HG02970 (cell line): ENCODE data around the gene ZSWIM3.
"Not testable (repeated sequence)": the region's sequence is repeated elsewhere in the genome, so short reads cannot be mapped to it uniquely, and the experiment has no call there.

ENCODE experiments used
- ATAC-seq: cut with Tn5 transposase; IDR thresholded peaks from one replicate; pipeline ENCODE4 v1.9.1; 2021; ENCODE audit warnings: mild to moderate bottlenecking, moderate library complexity, moderate number of reproducible peaks; ENCODE audit not compliant: unreplicated experiment, low FRiP score

Gene ZSWIM3

DNA sequence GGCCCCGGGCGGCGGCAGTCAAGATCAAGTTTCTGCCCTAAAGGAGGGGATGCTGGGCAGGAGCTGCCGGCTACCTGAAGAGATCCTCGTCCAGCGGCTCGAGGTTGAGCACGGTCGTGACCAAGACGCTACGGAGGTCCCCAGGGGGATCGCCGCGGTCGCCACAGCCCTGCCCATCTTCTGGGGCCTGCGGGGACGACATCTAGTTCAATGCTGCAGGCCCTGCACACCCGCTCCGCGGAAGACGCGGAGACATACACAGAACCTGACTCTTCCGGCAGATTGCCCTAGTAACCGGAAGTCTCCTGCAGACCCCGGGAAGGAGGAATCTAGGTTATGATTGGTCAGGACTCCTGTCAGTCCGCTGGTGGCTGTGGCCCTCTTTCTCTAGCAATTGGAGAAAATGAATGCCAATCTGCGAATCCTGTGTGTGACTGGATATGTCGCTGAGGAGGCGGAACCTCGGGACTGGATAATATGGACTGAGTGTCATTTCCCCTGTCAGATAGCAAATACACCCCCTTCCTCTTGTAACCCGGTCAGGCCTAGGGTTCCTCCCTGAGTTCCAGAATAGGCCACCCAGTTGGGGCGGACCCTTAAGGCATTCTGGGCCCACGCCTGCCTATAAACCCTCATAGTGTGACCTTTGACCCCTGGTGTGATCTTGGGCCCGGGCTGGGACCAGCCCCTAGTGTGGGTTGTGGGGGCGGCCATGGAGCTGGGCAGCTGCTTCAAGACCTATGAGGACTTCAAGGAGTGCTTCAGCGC, at the start of gene ZSWIM3, which contains the start of gene ACOT8:
TSS of gene ZSWIM3 (plus strand) at position 501 of the 768 bp plus-strand sequence. CDS start at position 713, 212 bp downstream.
TSS of gene ACOT8 (minus strand) at position 279 of the 768 bp plus-strand sequence. CDS start at position 202, 77 bp downstream.
- ATAC-seq, result peak; percentile 96

DNA sequence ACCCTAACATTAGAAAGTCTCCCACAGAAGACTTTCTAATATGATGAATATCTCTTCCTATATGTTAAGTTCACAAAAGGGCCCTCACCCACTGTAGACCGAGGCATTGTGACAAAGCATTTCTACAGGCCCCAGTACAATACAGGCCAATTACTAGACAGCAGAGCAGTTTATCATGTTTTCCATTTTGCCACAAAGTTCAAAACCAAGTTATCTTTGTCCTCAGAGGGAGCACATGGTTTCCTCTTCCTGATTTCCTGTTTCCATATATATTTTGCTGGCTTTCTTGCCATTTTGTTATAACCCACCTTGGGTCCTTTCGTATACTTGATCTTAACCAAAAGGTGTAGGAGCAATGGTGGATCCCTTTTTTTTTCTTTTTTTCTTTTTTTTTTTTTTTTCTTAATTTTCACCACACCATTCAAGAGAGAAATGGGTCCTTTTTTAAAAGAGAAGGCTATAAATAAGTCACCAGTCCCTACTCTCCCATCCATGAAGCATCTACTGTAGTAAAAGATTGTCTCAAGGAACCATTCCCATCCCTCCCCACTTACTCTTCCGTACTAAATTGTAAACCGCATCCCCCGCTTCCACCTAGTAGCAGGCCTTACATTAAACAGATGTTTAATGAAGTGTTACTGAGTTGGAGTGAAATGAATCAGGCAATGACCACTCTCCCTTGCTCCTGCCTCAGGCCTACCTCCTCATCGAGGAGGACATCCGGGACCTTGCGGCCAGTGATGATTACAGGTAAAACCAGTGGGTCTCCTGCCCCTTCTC, 47.0 kb upstream of the ZSWIM3 start:
- no peak for ATAC-seq

DNA sequence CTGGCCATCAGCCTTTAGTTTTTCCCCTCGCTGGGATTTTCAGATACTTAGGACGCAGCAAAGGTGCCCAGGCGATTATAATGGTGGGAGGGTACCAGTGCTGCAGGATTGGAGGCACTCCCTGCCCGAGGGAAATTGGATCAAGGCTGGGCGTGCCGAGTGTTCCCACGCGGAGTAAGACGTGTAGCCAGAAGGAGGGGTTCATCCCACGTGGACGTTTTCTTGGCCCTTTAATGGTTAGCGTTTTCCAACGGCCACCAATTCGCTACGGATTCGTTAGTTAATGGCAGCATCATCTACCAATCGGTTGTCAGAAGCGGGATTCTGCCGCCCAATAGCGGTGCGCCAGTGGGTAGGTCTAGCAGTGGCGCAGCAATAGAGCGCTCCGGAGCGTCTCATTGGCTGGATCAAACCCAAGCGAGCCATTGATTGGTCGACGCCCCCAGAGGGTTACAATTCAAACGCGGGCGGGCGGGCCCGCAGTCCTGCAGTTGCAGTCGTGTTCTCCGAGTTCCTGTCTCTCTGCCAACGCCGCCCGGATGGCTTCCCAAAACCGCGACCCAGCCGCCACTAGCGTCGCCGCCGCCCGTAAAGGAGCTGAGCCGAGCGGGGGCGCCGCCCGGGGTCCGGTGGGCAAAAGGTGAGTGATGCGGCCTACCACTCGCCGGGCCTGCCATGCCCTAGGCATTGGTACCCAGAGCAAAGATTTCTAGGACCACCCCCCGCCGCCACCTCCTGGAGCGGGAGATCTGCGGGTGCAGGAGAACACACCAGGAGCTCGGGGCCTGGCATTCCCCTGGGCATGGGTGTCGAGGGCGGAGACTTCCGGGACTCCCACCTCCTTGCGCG, 45.0 kb upstream of the ZSWIM3 start, which contains the start of gene UBE2C:
TSS of gene UBE2C (plus strand) at position 488 of the 849 bp plus-strand sequence. CDS start at position 540, 52 bp downstream.
- peak; percentile 91 for ATAC-seq

DNA sequence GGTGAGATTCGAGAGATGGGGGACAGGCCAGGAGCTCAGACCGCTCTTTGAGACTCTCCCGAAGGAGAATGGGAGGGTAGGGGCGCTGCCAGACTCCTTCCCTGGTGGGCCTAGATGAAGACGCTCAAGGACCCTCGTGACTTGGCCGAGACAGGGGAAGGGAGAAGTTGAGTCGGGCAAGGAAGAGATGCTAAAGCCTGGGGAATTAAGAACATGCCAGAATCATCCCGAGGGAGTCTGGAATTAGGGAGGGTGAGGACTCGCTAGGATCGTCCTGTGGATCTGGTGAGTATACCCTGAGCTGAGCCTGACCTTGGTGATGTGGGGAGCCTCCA, 44.4 kb upstream of the ZSWIM3 start:
- no peak for ATAC-seq

DNA sequence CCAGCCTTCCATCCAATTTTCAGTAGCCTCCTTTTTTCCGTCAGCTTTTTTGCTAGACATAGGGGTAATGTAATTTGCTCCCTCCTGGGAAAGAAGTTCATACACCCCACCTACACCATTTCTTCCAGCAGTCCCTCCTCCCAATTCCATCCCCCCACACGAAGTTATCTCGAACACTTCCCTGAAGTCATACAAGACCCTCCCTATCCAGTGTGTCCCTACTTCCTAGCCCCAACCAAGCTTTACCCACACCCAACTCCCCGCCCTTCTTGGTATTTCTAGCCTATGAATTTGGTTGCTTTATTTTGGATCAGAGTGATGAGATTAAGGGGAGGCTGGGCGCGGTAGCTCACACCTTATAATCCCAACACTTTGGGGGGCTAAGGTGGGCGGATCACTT, 43.9 kb upstream of the ZSWIM3 start:
- no peak for ATAC-seq

DNA sequence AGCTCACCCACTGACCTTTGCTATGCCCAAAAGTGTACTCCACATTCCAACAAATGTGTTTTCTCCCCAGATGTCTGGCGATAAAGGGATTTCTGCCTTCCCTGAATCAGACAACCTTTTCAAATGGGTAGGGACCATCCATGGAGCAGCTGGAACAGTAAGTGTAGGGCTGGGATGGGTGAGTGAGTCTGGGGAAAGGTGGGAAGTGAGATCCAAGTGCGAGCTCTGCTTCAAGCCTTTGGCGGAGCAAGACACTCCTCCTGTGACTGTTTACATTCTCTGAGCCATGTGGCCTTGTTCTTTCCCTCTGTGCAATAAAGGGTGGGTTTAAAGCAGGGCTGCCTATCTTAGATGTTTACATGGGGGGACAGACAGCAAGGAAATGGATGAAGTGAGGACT, 43.1 kb upstream of the ZSWIM3 start:
- no peak for ATAC-seq

DNA sequence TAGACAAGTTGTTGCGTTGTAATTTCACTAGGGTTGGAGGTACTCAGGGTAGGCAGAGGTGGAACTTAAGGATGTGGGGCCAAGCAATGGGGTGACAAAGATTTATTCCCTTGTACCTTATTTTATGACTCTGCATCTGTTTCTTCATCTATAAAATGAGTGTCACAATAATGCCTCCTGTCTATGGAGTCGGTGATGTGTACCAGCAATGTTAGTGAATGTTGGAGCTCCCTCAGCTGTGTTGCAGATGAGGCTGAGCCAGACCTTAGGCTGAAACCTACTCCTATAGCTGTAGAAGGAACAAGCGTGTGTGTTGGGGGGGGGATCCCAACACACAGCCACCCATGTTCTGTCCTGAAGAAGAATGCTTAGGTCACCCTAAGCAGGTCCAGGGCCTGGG, 40.5 kb upstream of the ZSWIM3 start:
- ATAC-seq, result no peak

DNA sequence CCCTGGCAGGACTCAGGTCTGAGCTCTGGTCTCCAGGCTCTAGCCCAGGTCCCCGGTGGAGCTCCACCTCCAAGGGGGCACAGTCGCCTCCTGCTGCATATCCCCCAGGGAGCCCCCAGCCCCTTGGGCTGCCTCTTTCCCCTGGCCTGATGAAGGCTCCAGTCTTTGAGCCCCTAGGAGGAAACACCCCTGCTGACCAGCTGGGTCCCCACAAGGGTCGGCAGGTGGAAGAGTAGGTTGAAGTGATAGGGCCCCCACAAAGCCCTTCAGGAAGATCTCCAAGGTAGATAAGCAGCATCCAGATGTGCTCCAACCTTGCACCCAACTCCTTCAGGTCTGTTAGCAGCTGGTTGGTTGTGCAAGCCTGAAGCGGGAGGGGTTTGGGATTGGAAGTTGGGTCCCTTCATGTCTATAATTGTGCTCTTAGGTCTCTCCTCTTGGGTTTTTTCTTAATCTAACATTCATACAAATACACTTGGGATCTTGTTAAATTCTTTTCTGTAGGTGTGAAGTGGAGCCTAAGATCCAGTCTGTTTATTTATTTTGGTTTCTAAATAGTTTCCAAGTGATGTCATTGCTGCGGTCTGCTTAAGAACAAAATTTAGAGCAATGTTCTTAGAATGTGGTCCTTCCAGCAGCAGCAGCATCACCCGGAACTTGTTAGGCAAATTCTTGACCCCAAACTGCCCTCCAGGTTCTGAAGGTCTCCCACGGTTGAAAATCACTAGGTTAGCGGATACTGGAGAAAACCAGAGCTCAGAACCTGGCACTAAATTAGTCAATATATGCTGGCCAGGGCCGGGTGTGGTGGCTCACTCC, 39.8 kb upstream of the ZSWIM3 start:
- ATAC-seq, result no peak

DNA sequence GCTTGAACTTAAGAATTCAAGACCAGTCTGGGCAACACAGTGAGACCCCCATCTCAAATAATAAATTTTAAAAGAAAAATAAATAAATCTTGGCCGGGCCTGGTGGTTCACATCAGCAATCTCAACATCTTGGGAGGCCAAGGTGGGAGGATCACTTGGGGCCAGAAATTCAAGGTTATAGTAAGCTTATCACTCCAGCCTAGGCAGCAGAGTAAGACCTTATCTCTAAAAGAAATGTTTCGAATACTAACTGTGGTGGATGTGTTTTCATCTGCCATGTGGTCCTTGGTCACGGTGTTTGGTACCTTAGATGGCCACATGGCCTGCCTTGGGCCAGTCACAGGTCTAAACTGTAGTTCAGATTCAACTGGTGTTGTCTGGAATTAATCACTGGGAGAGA, 39.2 kb upstream of the ZSWIM3 start:
- ATAC-seq, result no peak

DNA sequence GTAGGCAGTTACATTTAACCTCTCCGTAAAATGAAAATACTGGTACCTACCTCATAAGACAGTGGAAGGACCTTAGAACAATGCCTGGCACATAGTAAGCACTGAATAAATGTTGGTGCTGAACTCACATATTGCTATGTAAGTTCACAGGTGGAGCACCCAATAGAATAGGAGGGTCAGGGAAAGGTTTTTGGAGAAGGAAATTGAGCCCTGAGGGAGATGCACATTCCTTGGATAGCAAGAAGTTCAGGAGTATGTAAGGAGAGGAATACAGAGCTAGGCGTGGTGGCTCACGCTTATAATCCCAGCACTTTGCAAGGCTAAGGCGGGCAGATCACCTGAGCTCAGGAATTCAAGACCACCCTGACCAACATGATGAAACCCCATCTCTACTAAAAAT, 37.9 kb upstream of the ZSWIM3 start:
- no peak for ATAC-seq

DNA sequence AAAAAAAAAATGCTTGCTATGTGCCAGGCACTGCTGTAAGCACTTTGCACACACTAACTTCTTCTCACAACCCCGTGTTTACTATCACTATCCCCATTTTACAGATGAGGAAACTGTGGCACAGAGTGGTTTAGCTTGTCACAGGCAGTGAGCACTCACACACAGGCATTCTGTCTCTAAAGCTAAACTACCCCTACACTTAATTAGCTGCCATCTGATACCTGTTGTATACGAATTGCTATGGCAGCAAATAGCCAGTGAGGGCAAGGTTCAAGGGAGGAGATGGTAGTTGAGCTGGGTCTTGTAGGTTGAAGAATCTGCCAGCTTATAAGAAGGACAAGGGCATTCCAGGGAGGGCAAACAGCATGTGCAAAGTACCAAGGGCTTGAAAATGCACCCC, 35.5 kb upstream of the ZSWIM3 start:
- no peak for ATAC-seq

DNA sequence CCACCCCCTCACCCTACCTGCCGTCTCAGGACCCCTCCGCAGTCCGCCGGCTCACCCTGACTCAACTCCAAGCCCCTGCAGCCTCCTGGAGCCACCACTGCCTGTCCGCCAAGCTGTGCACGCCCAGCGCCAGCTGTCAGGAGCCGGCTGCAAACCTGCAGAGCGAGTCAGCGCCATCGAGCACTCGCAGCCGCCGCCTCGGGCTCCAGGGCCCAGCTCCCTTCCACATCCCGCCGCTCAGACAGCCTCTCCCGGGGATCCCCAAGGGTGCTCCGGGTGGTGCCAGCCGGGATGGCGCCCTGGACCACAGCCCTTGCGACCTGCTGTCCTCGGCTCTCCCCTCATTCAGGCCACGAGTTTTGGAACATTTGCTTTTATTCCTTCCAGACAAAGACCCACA, 34.6 kb upstream of the ZSWIM3 start:
- ATAC-seq, result no peak

DNA sequence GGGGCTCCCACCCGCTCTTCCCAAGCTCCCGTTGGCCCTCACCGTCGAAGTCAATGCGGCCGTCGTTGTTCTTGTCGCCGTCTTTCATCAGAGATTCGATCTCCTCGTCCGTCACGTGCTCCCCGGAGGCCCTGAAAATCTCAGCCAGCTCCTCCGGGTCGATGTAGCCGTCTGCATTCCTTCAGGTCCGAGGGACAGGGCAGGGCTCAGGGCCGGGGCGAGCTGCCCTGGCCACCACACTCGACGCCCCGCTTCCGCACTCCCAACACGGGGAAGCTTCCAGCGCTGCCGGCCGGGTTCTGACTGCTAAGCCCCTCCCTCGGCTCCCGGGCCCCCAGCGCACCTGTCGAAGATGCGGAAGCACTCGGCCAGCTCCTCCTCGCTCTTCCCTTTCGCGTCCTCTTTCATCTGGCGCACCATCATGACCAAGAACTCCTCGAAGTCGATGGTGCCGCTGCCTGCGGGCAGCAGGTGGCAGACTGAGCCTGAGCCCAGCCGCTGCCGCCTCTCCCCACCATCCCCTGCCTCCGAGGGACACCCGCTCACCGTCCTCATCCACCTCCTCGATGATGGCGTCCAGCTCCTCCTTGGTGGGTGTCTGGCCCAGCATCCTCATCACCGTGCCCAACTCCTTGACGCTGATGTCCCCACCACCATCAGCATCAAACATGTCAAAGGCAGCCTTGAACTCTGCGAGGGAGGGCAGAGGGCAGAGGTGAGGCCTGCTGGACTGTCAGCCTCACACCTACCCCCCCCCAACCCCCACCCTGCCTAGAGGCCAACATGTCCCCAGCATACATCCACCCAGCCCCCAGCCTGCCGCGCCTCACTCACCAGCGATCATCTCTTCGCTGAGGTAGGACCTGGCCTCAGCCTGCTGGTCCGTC, 33.2 kb upstream of the ZSWIM3 start:
- no peak for ATAC-seq

DNA sequence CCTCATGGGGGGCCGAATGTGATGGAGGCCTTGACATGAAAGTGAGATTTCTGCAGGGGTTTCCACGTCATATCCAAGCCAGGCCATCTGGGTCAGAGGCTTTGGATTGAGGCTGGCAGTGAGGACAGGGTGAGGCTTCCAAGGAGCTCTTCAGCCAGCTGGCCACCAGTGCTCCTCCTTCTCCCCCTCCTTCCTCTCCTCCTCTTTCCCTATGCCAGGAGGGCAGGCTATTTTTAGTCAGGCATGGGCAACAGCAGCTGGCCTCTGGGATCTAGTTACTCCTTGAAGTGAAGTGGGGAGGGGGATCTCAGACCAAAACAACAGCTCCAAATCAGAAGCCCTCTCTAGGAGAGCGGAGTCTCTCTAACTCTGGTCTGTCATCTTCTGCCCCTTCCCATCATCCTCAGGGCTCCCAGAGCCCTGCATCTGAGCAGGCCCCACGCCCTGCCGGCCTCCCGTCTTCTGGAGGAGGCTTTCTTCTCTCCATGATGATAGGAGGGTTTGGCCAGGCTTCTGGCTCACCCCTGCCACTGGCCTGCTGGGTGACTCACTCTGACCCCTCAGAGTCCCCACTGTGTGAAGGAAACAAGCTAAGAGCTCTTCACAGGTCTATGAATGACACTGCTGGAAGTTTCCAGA, 30.9 kb upstream of the ZSWIM3 start:
- ATAC-seq, result no peak

DNA sequence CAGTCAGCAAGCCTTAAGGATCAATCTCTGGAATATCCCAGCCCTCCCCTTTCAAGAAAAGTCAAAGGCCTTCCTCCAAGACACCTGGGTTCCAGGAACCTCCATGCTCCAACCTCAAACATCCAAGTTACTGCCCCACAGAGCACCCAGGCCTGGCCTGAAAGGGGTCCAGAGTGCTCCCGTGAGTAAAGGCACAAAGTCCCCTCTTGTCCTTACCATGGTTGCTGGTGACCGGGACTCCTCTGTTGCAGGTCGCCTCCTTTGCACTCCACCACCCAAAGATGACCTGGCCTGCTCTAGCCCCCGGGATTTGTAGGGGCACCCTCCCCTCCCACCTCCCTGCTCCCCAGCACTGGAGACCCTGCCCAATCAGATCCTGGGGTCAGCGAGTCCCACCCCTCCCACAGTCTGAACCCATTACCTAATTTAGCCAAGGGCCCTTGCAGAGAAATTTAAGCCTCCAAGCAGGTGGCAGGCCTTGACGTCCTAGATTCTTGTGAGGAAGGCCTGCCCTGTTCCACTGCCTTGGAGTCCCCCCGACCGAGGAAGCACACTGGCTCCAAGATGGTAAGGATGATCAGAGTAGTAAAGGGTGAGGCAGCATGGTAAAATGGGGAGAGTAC, 30.3 kb upstream of the ZSWIM3 start, which contains the start of gene TNNC2:
TSS of gene TNNC2 (minus strand) at position 283 of the 623 bp plus-strand sequence. CDS start at position 219, 64 bp downstream.
- ATAC-seq, result no peak

DNA sequence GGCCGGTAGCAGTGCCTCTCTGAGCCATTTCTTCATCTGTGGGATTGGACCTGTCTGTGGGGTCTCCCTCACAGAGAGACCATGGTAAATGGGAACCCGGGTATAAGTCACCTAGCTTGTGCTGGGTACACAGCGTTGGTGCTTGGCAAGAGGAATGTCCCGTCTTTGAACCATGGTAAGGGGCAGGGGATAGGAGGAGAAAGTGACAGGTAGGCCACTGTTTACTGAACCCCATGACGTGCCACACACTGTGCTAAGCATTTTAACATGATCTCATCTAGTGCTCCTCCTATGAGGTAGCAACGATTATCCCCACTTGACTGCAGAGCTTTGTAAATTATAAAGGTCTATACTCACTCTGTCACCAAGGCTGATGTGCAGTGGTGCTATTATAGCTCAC, 29.7 kb upstream of the ZSWIM3 start:
- no peak for ATAC-seq

DNA sequence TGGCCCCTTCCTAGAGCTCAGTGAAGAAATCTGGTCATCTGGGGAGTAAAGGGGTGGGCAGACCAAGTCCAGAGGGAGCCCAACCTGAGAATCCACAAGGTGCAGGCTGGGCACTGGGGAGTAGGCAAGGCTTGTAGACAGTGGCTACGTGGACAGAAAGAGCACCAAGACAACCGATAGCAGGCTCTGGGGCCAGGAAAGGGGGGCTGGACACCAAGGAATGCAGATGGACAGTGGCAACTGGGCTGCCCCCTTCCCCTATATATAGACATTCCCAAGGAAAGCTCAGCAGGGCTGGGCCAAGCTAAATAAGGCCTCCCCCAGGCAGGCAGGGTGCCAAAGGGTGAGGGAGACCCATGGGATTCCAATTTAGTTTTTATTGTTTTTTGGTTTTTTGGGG, 28.8 kb upstream of the ZSWIM3 start:
- ATAC-seq, result no peak

DNA sequence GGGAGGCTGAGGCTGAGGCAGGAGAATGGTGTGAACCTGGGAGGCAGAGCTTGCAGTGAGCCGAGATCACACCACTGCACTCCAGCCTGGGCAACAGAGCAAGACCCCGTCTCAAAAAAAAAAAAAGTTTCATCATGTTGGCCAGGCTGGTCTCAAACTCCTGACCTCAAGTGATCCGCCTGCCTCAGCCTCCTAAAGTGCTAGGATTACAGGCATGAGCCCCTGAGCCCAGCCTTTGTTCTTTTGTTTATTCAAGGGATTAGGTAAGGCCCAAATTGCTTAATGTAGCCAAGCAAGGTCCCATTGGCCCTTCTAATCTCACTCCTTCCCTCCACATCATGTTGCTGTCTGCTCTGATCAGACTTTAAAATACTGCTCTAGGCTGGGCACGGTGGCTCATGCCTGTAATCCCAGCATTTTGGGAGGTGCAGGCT, 27.7 kb upstream of the ZSWIM3 start:
- ATAC-seq, result not testable (repeated sequence)
